Right cardiac atrium (tissue), 5 donors: Measurements from ENCODE around the gene CTCFL. TPM values are rescaled to one million over a fixed set of nuclear protein-coding genes. Genes with fewer than 3 reads are reported as not detected.

Source experiments
- ATAC-seq, 2 donors: fragments of 200-7000 bp; cut with Tn5 transposase; one replicate each; pipeline versions ENCODE4 v1.8.0 to v1.9.1; 2020; ENCODE audit warnings: moderate library complexity in 2 of 2, mild to moderate bottlenecking in 1 of 2
- DNase-seq, 3 donors: peaks; one replicate each; pipeline ENCODE4 v3.0.0-alpha.2; 2020
- H3K27ac ChIP-seq: one replicate; pipeline ENCODE4 v1.5.1; 2013; ENCODE audit warnings: mild to moderate bottlenecking, low read length, control low read depth, moderate library complexity
- H3K27me3 ChIP-seq: one replicate; pipeline ENCODE4 v1.6.1; 2013; ENCODE audit not compliant: control insufficient read depth, insufficient read depth
- H3K4me1 ChIP-seq: one replicate; pipeline ENCODE4 v1.6.1; 2013; ENCODE audit warnings: low read length; ENCODE audit not compliant: control insufficient read depth, insufficient read depth
- H3K4me3 ChIP-seq: one replicate; pipeline ENCODE4 v1.5.1; 2013; ENCODE audit warnings: low read length, control low read depth
- H3K9me3 ChIP-seq: one replicate; pipeline ENCODE4 v1.6.1; 2013; ENCODE audit warnings: low read length; ENCODE audit not compliant: control insufficient read depth
- WGBS: extraction: QIAGEN DNeasy Blood & Tissue Kit; methylation state at CpG from one replicate; pipeline ENCODE4 v1.1.7; 2013; 5-methylcytosine and 5-hydroxymethylcytosine counted together
- intact Hi-C, 4 donors: fragments of 100-400 bp; cut with DNase I; formaldehyde crosslinking; loops; one replicate each; pipeline versions ENCODE4 v1.11.0 to v1.14.0; 2022 to 2023
- long read RNA-seq, 4 donors: library from polyadenylated mRNA; unstranded; transcript quantifications; one replicate each; pipeline ENCODE4 v2.0.0, GENCODE V29; 2020 to 2021
- polyA plus RNA-seq: library from polyadenylated mRNA; stranded (reverse); fragments of 200-250 nt; gene quantifications from one replicate; pipeline ENCODE4 v1.2.3, GENCODE V29; 2013
- total RNA-seq, 4 donors: library from RNA; stranded (reverse); fragmentation: NEBNext Ultra II Directional; extraction: Animal tissue kit (Norgen Biotek cat#: 25700); gene quantifications; one replicate each; pipeline ENCODE4 v1.2.1, GENCODE V29; 2021
- donor health status: healthy with polysubstance abuse.
- donor health status: DM: no; HTN: yes; CAD: no.
- donor health status: DM: no; HTN: no; CAD: no.
- donor health status: DM: no; HTN: yes; CAD: no; lungs with severe emphysema.
- donor health status: DM: yes; HTN: yes; CAD: no.

CTCFL gene, protein sequence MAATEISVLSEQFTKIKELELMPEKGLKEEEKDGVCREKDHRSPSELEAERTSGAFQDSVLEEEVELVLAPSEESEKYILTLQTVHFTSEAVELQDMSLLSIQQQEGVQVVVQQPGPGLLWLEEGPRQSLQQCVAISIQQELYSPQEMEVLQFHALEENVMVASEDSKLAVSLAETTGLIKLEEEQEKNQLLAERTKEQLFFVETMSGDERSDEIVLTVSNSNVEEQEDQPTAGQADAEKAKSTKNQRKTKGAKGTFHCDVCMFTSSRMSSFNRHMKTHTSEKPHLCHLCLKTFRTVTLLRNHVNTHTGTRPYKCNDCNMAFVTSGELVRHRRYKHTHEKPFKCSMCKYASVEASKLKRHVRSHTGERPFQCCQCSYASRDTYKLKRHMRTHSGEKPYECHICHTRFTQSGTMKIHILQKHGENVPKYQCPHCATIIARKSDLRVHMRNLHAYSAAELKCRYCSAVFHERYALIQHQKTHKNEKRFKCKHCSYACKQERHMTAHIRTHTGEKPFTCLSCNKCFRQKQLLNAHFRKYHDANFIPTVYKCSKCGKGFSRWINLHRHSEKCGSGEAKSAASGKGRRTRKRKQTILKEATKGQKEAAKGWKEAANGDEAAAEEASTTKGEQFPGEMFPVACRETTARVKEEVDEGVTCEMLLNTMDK
- total RNA-seq (not detected), polyA plus RNA-seq (not detected)
- long read RNA-seq, donor 1 = 0 reads
- long read RNA-seq, donor 2 = 0 reads
- long read RNA-seq, donor 3 = 0 reads
- long read RNA-seq, donor 4 = 0 reads

DNA sequence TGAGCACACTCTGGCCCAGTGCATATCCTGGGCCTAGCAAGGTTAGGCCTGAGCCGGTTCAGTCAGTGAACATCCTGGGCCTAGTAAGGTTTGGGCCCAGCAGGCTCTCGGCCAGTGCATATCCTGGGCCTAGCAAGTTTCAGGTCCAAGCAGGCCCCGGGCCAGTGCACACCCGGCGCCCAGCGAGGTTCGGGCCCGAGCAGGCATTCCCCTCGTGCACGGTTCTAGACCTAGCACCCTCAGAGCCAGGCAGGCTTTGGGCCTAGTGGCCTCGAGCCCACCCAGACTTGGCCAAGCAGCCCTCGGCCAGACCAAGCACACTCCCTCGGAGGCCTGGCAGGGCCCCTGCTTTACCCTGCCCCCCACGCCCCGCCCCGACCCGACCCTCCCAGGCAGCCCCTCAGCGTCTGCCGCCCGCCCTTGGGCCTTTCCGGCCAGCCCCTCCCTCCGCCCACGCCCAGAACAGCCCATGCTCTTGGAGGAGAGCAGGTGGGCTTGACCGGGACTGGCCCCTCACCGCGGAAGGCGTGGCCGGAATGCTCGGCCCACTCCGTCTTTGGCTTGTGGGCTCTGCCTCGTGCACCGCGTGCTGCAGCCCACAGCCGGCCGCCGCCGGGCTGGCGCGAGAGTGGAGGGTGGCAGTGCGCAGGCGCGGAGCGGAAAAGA lies at the start of gene CTCFL:
Gene CTCFL, minus strand, starts transcription at position 630 of the 666 bp plus-strand sequence. CDS start 935 bp downstream, outside the sequence.
- Histone ChIP-seq H3K9me3 (no peaks in the 10 kb centered on the region), H3K27ac (no peak within 1 kb of the TSS), H3K4me3 (no peak within 1 kb of the TSS), H3K4me1 (no peaks in the 10 kb centered on the region), H3K27me3 (no peaks in the 10 kb centered on the region)
- ATAC-seq (peak in 1 of 2 donors; percentile 30), DNase-seq (no peak)
- intact Hi-C loops = loop anchor here in 1 of 4 donors (5.0 kb wide), 1 partner anchor 683 kb away; no protein-coding TSS in a partner anchor
- 90% methylated on average over 43 of the region's 43 CpGs for WGBS

DNA sequence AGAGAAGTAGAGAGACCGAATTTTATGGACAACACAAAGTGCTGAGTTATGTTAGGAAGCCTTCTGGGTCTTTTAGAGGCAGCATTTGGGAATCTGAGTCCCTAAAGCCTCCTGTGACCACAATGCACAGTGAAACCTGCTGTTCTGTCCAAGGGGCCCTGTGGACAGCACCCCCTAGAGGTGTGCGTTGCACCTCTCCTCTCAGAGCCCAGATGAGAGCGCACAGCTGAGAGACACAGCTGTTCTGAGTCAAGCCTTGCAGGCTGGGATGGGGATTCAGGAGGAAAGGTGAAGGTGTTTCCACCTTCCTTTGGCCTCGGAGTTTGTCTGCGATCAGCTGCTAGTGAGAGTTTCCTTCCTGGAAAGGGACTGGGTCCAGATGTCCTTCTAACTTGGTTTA lies 49.0 kb upstream of the CTCFL start:
- Histone ChIP-seq H3K27me3 (no peaks in the 10 kb centered on the region), H3K4me1 (no peaks in the 10 kb centered on the region), H3K9me3 (no peaks in the 10 kb centered on the region), H3K27ac (no peak overlapping the region), H3K4me3 (no peak overlapping the region)
- no peak for DNase-seq
- ATAC-seq = no peak
- WGBS = 63% methylated on average over 5 of the region's 5 CpGs
- intact Hi-C loops = no loop called here

DNA sequence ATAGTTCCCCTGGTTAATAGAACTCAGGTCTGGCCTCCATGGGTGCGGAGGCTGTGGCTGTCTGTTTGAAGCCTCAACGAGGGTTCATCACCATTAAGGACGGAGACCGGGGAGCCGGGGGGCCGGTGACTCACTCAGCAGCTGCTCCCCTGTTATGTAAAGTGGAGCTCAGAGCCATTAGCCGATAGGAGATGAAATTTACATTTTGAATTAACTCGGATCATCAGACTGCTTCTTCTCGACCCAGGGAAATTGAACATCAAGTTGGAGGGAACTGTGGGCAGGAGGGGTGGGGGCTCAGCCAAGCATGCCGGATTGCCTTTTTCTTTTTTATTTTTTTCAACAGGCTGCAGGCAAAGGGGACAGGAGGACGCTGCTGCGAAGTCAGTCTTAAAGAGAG lies 48.3 kb upstream of the CTCFL start:
- intact Hi-C loops = no loop called here
- Histone ChIP-seq H3K4me3 (no peak overlapping the region), H3K4me1 (no peaks in the 10 kb centered on the region), H3K27ac (no peak overlapping the region), H3K9me3 (no peaks in the 10 kb centered on the region), H3K27me3 (no peaks in the 10 kb centered on the region)
- no peak for DNase-seq
- 64% methylated on average over 12 of the region's 12 CpGs for WGBS
- no peak for ATAC-seq

DNA sequence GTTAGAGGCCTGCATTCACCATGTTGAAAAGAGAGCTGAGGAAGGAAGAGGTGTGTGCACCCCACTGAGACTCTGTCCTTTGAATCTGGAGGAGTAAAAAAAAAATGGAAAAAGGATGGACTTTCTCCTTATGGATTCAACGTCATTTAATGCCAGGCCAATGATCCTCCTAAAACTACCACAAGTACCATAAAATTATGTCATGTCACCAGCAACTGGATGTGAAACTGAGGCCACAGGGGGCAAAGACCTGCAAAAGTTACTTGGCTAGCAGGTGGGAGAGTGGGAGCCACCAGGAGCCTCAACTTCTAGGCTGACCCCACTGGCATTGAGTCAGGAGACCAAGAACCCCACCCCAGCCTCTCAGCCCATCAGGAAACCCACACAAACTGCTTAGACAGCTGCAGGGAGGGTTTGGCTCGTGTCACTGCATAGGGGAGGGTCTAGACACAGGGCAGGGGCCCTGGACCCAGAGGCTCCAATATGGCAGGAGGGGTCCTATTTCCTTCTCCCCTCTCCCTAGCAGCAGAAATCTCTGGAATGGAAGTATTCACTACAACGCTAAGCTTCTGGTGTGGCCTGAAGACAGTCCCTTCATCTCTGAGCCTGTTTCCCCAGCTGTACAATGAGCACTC lies 47.0 kb upstream of the CTCFL start:
- intact Hi-C loops = no loop called here
- no peak for ATAC-seq
- Histone ChIP-seq H3K4me1 (no peaks in the 10 kb centered on the region), H3K27me3 (no peaks in the 10 kb centered on the region), H3K27ac (no peak overlapping the region), H3K9me3 (no peaks in the 10 kb centered on the region), H3K4me3 (no peak overlapping the region)
- no peak for DNase-seq
- WGBS = 82% methylated on average over 3 of the region's 3 CpGs

DNA sequence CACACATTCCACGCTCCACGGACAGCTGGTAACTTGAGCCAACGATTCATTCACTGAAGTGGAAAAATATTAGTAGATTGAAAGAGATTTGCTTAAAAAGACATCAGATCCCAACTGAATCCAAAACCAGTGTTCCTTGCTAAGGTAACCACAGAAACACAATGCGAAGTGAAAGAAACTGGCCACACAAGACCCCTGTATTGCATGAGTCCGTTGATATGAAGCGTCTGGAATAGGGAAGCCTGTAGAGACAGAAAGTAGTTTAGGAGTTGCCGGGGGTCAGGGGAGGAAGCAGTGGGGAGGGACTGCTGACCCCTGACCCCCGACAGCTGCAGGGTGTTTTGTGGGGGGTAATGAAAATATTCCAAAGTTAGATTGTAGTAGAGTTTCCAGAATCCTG lies 46.0 kb upstream of the CTCFL start:
- DNase-seq = no peak
- no peaks in the 10 kb centered on the region for H3K4me1 ChIP-seq
- no peaks in the 10 kb centered on the region for H3K27me3 ChIP-seq
- no peak overlapping the region for H3K4me3 ChIP-seq
- ATAC-seq = no peak
- intact Hi-C loops = no loop called here
- H3K9me3 ChIP-seq = no peaks in the 10 kb centered on the region
- WGBS = 63% methylated on average over 8 of the region's 8 CpGs
- no peak overlapping the region for H3K27ac ChIP-seq

DNA sequence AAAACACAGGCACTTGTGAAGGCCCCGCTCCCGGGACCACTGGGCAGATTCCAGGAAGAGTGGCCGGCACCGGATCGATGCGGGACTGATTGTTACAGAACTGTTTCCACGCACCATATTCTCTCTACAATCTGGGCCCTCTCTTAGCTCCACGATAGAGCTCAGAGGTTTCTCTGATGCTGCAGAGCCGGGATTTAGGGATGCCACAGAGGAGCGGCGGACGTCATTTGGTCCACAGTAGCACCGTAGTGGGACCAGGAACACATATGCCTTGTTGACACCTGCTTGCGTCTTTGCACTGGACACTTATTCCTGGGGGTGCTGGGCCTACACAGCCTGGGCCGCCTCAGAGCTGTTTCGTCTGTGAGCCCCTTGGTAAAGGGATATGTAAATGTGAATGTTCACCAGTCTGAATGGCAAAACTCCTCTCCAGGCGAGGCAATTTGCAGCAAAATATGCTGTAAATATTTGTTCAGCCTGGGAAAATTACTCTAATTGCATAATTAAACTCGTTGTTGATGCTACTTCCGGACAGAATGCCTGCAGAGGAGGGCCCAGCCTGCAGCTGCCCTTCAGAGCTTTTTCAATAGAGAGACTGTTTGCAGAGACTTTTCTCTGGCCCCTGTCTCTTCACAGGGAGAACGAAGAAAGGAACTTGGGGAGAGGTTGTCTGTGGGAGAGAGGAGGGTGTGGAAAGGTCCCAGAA lies 45.4 kb upstream of the CTCFL start:
- Histone ChIP-seq H3K4me3 (no peak overlapping the region), H3K27me3 (no peaks in the 10 kb centered on the region), H3K9me3 (no peaks in the 10 kb centered on the region), H3K4me1 (no peaks in the 10 kb centered on the region), H3K27ac (no peak overlapping the region)
- no peak for ATAC-seq
- 74% methylated on average over 20 of the region's 20 CpGs for WGBS
- DNase-seq = no peak
- intact Hi-C loops = no loop called here

DNA sequence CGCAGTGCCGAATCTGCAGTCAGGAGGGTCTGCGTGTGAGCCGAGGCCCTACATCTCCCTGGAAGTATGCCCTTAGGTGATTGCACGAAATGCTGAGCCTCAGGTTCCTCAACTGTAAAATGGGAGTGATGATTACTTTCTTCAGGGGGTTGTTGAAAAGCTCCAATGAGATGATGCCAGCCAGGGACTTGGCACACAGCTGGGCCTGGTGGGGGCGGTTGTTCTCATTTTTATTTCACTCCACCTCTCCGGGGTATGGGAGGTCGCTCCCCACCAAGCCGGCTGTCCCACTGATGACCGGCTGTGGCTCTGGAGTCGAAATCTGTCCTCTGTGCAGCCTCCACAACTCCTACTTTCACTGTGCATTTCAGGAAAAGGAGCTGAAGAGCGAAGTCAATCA lies 44.0 kb upstream of the CTCFL start:
- no peaks in the 10 kb centered on the region for H3K27me3 ChIP-seq
- no peak for ATAC-seq
- 88% methylated on average over 12 of the region's 12 CpGs for WGBS

DNA sequence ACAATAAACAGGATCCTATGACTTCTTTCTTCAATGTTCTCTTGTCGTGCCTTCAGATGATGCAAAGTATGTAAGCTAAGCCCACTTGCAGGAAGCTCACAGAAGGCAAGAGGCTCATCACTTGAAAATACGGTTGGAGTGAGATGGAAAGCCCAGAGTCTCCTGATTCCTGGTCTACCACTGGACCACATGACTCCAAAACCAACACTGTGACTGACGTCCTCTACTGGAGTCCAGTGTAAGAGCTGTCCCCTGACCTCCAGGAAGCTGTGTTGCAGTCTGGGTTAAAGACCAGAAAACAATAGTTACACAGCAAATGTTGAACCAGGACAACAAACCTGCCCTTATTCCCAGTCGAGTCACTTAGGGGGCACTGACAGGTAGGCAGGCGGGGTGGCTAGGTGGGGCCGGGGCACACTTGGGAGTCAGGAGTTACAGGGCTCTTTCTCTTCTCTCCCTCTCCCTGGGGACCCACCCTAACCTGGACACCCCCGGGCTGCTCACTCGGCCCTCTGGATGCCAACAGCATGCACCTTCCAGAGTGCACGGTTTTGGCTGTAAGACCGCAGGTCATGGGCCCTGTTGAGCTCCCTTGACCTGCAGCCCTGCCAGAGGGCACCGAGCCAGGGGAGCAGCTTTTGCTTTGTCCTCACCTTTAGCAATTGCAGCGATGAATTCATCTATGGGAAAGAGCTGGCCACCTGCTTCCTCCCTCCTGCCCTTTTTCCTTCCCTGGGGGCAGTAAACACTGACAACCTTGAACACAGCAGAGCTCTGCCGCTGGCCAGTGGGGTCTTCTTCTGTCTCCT lies 43.4 kb upstream of the CTCFL start:
- 74% methylated on average over 13 of the region's 13 CpGs for WGBS
- peak in 1 of 2 donors; percentile 6 for ATAC-seq
- Histone ChIP-seq H3K9me3 (no peaks in the 10 kb centered on the region), H3K4me1 (no peaks in the 10 kb centered on the region), H3K4me3 (no peak overlapping the region), H3K27me3 (no peaks in the 10 kb centered on the region), H3K27ac (no peak overlapping the region)
- intact Hi-C loops = no loop called here
- no peak for DNase-seq

More for the DNA sequence above, 44.0 kb upstream of the CTCFL start:
- H3K27ac ChIP-seq = no peak overlapping the region
- no peak for DNase-seq
- intact Hi-C loops = no loop called here
- no peak overlapping the region for H3K4me3 ChIP-seq
- H3K9me3 ChIP-seq = no peaks in the 10 kb centered on the region
- H3K4me1 ChIP-seq = no peaks in the 10 kb centered on the region

DNA sequence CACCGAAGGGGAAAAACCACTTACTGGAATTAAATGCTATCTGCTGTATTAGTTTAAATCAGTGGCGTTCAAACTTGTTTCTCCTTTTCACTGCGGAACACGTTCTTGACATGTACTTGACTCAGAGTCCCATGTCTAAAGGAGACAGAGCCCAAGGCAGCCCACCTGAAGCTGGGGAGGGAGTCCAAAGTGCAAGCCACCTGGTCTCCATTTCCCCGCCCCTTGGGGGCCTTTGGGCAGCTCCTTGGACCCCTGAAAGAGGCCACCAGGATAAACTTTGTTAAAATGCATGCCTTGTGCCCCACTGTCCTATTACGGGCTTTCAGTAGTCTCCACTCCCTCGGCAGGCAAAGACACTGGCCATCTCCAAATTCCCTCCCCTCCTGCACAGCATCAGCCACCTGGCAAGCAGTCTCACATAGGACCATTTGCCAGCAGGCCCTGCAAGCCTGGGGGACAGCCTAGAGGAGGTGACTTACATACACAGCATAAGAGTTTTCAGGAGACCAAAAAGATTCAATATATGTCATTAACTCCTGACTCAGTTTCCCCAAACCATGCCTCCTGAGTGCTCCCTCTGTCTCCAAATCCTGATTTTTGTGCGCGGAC lies 42.6 kb upstream of the CTCFL start:
- Histone ChIP-seq H3K27me3 (no peaks in the 10 kb centered on the region), H3K4me1 (no peaks in the 10 kb centered on the region), H3K27ac (no peak overlapping the region), H3K4me3 (no peak overlapping the region), H3K9me3 (no peaks in the 10 kb centered on the region)
- intact Hi-C loops = no loop called here
- no peak for DNase-seq
- ATAC-seq = no peak
- 81% methylated on average over 9 of the region's 9 CpGs for WGBS
